HG02759 (cell line): ENCODE results near the gene ARHGAP35.
A peak's percentile ranks its signal among the peaks of the same experiment; 100 is the strongest.
"Not testable (repeated sequence)": the region's sequence is repeated elsewhere in the genome, so short reads cannot be mapped to it uniquely, and the experiment has no call there.

Source experiments
- ATAC-seq: cut with Tn5 transposase; IDR thresholded peaks from one replicate; pipeline ENCODE4 v1.9.1; 2021; ENCODE audit warnings: mild to moderate bottlenecking, moderate library complexity; ENCODE audit not compliant: unreplicated experiment

ARHGAP35 gene

GRCh38 chr19:46842791-46843190 lies 18.0 kb upstream of the ARHGAP35 start:
- ATAC-seq = no peak

GRCh38 chr19:46844067-46844489 lies 16.7 kb upstream of the ARHGAP35 start:
- ATAC-seq = no peak

- no peak for ATAC-seq
These were observed 14.8 kb upstream of the ARHGAP35 start for GRCh38 chr19:46845959-46846459.

- ATAC-seq = no peak
These were observed 13.3 kb upstream of the ARHGAP35 start for GRCh38 chr19:46847528-46847927.

GRCh38 chr19:46848389-46848788 lies 12.4 kb upstream of the ARHGAP35 start:
- no peak for ATAC-seq

- ATAC-seq = no peak
These were observed 11.2 kb upstream of the ARHGAP35 start for GRCh38 chr19:46849610-46850009.

GRCh38 chr19:46850228-46851203 lies 10.3 kb upstream of the ARHGAP35 start, which contains the start of gene AP2S1:
AP2S1 (minus strand) TSS chr19:46850846; CDS start chr19:46850766, 80 bp downstream.
- peak; percentile 93 for ATAC-seq

- no peak for ATAC-seq
These were observed 8.0 kb upstream of the ARHGAP35 start for GRCh38 chr19:46852830-46853229.

GRCh38 chr19:46854698-46855097 lies 6.1 kb upstream of the ARHGAP35 start:
- ATAC-seq = not testable (repeated sequence)

- peak; percentile 46 for ATAC-seq
These were observed 4.5 kb upstream of the ARHGAP35 start for GRCh38 chr19:46856062-46857022.

- no peak for ATAC-seq
These were observed 1.1 kb upstream of the ARHGAP35 start for GRCh38 chr19:46859637-46860124.

GRCh38 chr19:46860125-46860845 lies 512 bp upstream of the ARHGAP35 start:
- ATAC-seq = peak; percentile 68

- ATAC-seq = no peak
These were observed 1.1 kb downstream of the ARHGAP35 start for GRCh38 chr19:46861691-46862502.

- ATAC-seq = no peak
These were observed 1.7 kb downstream of the ARHGAP35 start for GRCh38 chr19:46862503-46862834.

GRCh38 chr19:46862974-46863632 lies 2.3 kb downstream of the ARHGAP35 start:
- no peak for ATAC-seq

GRCh38 chr19:46863818-46864629 lies 3.2 kb downstream of the ARHGAP35 start:
- ATAC-seq = no peak

GRCh38 chr19:46866407-46867136 lies 5.8 kb downstream of the ARHGAP35 start:
- ATAC-seq = no peak
